Stimulated activated CD4-positive, alpha-beta T cell treated with anti-CD3 and anti-CD28 coated beads, Interleukin-15, amount 100 ng/mL, for 24 hours (primary cell): Measurements from ENCODE around the gene PDZD4.

Source experiments
- DNase-seq: peaks from one replicate; pipeline ENCODE4 v3.0.0-alpha.2; 2020

Gene PDZD4

DNA sequence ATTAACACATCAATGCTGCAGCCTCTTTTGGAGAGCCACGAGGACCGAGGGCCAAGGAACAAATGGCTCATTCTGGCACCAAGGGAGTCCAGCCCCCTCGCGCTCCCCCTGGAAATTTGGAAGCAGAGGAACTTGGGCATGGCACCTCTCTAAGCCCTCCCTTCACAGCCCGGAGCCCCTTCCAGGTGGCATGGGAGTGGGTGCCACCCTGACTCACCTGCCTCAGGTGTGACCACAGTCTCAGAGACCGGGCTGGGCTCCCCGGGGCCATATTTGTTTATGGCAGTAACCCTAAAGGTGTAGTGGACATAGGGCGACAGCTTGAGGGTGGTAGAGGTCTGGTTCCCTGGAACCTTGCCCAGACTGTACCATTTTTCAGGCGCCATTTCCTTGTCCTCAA lies 36.8 kb upstream of the PDZD4 start:
- DNase-seq: no peak

DNA sequence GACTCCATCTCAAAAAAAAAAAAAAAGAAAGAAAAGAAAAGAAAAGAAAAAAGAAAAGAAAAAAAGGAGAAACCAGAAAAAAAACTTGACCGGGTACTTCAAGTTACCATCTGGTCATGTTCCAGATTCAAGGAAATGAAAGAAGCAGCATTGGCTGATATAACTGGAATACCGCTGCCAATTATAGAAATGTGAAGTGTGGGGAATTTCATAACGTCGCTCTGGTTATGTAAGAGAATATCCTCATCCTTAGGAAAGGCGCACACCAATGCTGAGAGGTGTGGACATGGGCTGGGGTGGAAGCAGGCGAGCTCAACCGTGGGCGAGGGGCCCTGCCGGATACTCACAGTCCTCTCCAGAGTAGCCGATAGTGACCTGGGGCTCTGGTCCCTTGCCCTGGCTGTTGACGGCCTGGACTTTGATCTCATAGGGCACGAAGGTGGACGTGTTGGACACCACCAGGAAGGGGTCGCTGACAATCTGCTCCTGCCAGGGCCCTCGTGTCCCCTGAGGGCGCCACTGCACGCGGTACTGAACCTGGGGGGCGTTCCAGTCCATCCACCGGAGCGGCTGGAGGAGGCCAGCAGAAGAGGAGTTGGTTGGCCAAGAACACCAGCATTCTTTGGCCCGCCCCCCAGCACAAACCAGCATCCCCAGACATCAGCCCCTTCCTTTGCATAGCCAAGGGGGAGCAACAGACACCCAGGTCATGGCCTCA lies 36.1 kb upstream of the PDZD4 start:
- no peak for DNase-seq

DNA sequence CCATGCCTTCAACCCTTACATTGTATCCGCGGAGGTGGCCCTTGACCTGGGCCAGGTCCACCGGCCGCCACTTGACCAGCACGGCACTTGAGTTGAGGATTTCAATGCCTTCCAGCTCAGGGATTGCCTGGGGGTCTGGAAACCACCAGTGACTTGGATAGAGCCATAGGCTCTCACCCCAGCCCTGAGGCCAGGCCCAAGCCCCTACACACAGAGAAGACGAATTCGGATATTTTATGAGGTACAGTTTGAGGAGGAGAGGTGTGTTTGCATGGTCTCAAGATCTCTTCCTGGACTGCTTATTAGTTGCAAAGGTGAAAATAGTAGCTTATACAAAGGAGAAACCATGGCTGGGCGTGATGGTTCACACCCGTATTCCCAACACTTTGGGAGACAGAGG lies 35.3 kb upstream of the PDZD4 start:
- no peak for DNase-seq

DNA sequence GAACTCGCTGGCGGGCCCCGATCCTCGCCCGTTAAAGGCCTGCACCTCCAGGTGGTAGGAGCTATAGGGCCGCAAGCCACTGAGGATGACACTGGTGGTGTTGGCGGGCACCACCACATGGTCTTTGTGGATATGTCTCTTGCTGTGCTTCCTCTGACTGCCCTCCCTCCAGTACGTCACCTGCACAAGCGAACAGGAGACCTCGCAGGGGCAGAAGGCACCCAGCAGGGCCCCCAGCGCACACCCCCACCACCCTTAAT lies 34.9 kb upstream of the PDZD4 start:
- DNase-seq: no peak

DNA sequence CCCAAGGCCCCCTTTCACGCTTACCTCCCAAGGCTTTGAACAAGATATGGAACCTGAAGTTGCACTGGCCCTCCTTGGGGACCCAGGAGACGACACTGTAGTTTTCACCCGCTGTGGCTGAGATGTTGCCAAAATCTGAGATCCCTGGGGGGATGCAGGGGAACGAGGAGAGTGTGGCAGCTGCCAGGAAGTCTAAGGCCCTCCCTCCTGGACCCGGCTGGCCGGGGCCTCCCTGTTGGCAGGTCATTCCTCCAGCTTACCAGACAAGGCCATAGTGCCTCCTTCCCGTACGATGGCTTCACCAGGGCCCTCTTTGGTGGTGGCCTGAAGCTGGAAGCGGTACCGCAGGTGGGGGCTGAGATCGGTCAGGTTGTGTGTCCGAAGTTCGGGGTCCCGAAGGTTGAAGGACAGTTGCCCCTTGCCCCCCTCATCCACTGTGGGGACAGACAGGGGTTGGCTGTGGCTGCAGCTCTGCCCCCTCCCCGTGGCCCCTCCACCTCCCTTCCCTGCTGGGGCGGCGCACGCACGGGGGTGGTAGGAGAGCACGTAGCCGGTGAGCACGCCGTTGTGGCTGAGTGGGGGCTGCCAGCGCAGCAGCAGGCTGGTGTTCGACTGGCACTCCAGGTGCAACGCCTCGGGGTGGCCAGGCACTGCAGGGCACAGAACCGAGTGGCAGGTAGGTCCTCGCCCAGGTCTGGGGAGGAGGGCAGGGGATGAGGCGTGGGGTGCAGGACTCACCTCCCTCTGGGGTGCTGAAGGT lies 34.4 kb upstream of the PDZD4 start:
- DNase-seq: no peak

DNA sequence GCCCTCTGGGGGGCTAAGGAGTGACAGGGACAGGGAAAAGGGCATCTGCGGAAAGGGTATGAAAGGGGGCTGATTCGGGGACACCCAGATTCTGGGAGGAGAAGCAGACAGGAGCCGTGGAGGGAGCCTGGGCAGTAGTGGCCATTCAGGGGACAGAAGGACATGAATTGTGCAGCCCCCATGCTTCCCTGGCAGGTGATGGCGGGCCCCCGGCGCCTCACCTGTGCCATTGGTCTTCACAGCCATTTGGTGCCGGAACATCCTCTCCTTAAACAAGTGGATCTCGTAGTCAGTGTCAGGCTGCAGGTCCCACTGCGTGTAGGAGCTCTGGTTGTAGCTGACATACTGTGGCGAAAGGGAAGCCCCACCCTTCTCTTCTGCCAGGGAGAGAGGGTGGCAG lies 33.8 kb upstream of the PDZD4 start:
- no peak for DNase-seq

DNA sequence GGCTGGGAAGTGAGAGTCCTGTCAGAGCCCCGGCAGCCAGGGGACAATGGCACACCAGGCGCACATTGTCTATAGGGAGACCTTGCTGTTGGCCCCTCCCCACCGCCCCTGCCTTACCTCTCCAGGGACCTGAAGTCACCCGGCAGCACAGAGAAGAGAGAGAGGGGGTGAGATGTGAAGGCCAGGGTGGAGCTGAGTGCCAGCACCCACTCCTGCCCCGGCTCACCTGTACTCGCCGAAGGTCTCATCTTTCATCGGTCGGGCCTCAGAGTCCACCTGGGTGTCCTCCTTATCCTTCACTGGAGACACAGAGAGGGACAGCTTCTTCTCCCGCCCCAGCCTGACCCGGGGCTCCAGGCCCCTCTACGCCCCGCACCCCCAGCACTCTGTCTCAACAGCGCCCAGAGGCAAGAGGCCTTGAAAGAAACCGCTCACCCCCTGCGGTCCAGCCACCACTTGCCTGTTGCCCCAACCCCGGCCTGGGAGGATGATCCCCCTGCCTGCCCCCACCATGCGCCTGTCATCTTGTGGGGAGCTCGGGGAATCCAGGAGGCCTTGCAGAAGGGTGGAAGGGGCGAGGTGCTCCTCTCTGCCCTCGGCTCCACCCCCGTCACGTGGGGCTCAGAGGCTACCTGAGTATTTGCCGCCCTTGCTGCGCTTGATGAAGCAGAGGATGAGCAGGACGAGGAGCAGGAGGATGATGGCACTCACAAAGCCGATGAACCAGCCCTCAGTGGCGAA lies 33.1 kb upstream of the PDZD4 start:
- no peak for DNase-seq

DNA sequence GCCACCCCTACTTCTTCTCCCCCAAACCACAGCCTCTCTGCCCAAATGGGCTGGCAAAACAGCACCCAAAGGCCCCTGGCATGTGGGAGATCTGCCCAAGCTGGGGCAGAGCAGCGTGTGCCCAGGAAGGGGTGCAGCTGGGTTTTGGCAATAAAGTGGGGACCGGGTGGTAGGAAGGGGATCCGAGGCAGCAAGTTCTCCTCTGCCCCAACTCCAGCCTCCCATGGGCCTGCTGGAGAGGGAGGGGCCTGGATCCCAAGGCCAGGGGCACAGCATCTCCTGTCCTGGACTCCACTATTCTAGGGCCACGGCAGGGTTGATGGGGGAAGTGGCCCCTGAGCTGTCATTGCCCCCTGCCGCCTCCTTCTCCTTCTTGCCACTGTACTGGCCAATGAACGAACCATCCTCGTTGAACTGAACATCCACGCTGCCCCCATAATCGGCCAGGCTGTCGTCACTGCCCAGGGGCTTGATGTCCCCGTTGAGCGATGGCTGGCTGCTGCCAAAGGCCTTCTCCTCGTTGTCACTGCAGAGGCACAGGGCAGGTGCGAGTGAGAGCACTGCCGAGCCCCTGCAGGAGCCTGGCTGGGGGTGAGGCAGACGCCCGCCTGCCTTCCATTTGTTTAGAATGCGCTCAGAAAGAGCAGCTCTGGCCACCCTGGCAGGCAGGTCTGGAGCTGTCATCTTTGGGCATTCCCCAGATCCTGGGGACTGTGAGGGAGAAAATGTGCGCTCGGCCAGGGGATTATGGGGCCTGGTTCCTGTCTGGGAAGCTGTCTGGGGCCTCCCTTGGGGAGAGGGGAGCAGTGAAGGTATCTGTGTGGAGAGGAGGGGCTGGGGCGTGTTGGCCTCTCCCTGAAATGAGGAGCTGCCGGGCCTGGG lies 32.3 kb upstream of the PDZD4 start:
- DNase-seq: no peak

DNA sequence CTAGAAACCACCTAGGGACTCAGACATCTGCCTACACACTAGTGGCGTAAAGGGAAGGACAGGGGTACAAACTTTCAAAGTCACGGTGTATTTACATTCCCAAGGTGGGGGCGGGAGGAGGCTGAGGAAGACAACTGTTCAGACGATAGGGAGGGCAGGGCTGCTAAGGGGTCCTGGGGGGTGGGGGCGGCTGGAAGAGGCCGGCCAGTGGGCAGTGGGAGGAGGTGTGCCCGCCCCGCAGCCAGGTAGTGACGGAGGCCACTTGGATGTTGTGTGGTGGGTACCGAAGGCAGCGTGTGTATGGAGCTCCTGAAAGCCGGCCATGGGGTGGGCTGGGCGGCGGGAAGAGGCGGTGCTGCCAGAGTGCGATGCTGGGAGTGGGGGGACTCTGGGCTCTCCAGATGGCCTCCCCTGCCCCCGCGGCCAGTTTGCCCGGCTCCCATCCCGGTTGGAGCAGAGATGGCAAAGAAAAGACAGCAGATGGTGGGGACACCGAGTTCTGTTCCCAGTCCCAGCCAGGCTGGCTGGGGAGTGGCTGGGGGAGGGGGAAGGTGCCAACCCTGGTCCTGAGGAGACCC lies 31.5 kb upstream of the PDZD4 start:
- DNase-seq: no peak

DNA sequence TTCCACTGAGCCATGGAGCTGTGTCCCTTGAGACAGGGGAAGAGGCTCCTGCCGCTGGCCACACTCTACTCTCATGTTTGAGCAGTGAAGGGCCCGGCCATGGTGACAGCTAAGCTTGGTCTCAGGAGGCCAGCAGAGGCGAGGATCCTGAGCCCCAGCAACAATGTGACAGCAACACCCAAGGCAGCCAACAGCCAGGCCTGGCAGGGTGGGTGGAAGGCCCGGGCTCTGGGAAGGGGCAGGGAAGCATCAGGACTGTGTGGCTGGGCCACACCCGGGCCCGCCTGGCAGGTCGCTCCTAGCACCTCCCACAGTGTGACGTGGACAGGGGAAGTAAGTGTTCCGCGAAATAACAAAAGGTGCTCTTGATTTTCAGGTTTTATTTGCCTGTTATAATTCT lies 30.8 kb upstream of the PDZD4 start:
- no peak for DNase-seq

DNA sequence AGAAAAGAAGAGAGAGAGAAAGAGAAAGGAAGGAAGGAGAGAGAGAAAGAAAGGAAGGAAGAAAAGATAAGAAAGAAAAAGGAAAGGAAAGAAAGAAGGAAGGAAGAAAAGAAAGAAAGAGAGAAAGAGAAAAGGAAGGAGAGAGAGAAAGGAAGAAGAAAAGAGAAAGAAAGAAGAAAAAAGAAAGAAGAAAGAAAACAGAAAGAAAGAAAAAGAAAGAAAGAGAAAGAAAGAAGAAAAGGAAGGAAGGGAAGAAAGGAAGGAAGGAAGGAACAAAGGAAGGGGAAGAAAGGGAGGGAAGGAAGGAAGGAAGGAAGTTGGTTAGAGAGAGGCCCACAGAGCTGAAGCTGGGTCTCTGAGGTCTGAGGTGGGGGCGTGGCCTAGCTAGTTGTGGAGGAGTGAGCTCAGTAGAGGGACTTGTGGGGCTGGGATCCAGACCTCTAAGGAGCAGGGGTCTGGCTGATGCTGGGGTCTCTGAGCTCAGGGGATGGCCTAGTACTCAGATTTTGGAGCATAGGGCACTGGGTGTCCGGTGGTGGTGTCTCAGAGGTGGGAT lies 27.1 kb upstream of the PDZD4 start:
- DNase-seq: no peak

DNA sequence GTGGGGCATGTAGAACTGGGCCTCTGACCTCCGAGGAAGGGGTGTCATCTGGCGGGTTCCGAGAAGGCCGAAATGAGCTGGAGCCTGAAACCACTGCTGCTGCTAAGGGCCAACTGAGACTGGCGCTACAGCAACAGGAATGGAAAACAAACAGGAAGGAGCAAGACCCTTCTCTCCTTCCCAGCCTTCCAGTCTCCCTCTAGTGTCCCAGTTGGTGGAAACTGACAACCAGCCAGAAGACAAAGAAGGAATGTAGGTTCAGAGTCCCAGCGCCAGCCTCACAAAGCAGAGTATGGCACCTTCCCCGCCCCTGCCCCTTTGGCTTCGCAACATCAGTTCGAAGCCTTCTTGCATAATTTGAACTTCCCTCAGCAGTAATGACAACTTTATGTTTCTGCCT lies 24.4 kb upstream of the PDZD4 start:
- DNase-seq: no peak

DNA sequence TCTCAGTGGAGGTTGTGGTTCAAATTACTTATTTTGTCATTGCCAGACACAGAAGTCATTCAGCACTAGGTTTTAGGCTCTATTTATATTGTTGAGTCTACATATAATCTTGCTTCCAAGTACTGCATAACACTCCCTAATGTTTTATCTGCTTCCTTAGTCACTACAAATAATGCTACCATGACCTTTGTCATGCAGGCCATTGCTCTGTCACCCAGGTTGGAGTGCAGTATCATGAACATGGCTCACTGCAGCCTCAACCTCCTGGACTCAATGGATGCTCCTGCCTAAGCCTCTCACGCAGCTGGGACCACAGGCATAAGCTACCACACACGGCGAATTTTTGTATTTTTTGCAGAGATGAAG lies 23.5 kb upstream of the PDZD4 start:
- no peak for DNase-seq

DNA sequence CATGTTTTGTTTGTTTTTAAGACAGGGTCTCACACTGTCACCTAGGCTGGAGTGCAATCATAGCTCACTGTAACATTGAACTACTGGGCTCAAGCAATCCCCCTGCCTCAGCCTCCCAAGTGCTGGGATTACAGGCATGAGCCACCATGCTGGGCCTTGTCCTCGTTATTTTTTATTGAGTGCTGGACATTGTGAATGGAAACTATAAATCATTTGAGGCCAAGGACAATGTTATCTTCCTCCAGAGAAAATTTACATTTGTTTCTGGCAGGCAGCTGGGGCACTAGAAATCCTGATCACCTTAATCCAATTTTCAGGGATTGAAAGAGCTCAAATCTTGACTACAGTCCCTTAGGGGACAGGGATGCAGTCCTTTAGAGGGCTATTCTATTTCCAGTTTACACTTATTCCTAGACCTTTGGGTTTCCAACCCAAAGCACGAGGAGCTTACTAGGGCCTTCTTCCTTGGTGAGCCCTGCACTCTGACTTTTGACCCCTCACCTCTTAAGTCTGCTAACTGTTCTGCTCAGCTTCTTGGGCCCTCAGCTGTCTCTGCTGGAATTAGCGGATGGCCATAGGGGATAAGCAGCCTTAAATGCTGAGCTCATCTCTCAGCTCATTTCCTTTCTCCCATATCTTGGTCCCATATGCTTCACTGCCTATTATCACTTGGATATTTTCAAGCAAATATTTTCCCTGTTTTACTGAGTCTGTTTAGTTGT lies 23.0 kb upstream of the PDZD4 start:
- DNase-seq: no peak

DNA sequence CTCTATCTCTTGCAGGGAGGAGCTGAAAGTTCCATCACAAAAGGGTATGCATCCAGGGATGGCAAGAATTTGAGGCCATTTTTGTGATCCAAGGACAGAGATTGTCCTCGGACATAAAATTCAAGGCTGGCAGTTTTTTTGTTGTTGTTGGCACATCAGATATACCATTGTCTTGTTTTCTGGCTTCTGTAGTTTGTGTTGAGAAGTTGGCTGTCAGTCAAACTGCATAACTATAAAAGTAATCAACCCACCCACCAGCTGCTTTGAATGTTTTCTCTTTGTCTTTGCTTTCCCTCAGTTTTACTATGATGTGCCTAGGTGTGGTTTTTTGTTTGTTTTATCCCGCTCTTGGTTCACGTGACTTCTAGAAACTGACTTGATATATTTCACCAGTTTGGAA lies 21.6 kb upstream of the PDZD4 start:
- DNase-seq: no peak

DNA sequence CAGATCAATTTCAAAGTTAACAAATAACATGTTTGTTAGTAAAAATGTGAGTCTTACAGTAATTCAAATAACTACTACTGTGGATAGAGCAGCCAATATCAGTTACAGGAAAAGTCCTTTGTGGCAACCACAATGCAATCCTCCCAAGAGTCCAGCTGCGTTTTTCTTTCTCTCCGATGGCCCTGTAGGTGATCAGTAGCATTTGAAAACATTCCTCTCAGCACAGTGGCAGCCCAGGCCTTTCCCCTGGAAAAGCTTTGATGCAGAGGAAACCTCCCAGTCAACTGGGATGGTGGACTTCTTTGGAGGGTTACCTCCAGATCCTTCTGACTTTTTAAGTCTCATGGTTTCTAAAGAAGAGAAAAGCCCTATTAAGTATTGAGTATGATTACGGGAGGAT lies 18.0 kb upstream of the PDZD4 start:
- DNase-seq: no peak

DNA sequence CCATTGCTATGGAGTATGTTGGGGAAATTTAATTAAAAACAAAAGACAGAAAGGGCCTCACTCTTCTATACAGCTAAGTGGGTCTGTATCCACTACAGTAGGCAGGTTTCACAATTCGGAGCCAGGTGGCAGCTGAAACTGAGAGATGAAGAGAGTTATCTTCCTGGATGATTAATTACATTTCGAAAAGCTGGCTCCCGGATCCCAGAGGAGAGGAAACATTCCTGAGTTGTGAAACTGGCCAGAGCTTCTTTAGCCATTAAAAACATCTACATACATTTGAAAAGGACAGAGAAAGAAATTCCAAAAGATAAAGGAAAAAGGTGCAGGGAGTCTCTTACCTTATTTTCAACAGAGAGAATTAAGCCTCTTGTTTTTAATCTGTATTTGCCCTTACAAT lies 15.5 kb upstream of the PDZD4 start:
- no peak for DNase-seq

DNA sequence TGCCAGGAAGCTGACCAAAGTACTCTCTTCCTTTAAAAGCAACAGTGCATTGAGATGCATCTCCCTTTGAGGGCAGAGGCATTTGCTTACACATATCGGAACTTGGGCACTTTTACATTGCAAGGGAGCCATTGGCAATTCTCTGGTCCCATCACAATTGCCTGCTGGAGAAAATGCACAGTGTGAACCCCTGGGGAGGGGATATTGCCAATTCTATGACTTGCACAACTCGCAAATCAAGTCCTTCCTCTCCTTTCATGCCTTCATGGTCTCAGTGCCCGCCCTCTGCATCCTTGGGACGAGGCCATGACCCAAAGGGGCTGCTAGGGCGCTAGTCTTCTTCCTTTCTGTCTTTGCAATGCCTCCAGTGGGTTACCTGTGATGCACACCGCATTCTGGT lies 14.9 kb upstream of the PDZD4 start:
- DNase-seq: no peak

DNA sequence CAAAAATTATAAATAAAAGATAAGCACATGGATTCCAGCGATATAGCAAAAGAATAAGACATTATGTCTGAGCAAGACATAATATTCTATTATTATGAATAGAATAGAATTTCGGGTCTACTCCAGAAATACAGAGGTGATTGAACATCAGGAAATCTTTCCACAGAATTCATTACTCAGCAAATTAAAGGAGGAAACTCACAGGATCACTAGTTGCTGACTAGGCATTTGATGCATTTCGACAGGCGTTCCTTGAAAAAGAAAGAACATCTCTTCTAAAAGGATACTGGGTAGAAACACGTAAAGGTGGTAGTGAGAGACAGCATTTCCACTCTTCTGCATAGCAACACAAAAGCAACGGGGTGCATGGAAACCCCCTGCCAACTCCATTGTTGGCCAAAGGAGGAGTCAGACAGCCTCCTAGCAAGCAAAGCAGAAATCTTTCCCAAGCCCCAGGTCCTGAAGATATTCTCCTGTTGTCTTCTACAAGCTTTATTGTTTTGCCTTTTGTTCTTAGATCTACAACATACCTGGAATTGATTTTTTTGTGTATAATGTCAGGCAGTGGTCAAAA lies 14.3 kb upstream of the PDZD4 start:
- no peak for DNase-seq

DNA sequence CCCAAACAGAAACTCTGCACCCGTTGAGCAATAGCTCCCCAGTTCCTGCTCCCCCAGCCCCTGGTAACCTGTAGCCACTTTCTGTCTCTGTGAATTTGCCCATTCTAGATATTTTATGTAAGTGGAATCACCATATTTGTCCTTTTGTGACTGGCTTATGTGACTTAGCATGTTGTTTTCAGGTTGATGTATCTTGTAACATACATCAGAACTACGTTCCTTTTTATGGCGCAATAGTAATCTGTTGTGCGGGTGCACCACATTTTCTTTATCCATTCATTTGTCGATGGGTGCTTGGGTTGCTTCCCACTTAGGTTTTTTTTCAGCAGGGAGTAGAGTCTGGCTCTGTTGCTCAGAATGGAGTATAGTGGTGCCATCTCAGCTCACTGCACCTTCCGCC lies 6.6 kb upstream of the PDZD4 start:
- no peak for DNase-seq

DNA sequence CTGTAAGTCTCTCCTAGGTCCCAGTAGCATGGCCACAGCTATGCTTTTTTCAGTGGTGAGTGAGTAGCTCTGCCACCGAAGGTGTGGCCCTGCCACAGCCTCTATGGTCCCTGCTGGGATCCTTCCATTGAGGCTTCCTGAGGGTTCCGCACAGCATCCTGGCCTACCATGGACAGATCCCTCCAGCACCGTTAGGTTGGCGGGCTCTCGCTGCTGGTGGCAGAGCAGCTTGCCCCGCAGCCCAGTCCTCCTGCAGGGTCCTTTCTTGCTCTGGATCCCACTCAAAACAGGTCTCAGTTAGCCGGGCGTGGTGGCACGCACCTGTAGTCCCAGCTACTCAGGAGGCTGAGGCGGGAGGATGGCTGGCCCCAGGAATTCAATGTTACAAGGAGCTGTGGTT lies 2.4 kb upstream of the PDZD4 start:
- no peak for DNase-seq
